NCI-H82 treated with DMSO at 0.1 percent for 48 hours (cell line): Measurements from ENCODE around the gene OR5D13.

ENCODE experiments used
- DNase-seq: peaks from one replicate; lab custom pipeline; 2025; ENCODE audit not compliant: unreplicated experiment; lab: John Stamatoyannopoulos, UW

Gene OR5D13, protein sequence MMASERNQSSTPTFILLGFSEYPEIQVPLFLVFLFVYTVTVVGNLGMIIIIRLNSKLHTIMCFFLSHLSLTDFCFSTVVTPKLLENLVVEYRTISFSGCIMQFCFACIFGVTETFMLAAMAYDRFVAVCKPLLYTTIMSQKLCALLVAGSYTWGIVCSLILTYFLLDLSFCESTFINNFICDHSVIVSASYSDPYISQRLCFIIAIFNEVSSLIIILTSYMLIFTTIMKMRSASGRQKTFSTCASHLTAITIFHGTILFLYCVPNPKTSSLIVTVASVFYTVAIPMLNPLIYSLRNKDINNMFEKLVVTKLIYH

DNA sequence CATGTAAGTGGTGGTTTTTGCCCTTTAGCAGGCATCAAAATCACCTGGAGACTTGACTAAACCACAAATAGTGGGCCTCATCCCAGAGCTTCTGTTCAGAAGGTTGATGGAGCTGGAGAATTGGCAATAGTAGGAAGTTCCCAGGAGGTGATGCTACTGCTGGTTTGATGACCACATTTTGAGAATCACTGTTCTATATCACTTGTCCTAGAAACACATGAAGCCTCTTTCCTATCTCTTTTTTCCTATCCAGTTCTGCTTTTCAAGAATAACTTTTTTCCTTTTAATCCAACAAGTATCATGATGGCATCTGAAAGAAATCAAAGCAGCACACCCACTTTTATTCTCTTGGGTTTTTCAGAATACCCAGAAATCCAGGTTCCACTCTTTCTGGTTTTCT lies at the start of gene OR5D13:
Gene OR5D13, plus strand, starts transcription at position 301 of the 400 bp plus-strand sequence. Its CDS starts 0 bp downstream, at position 301.
- DNase-seq, result no peak

DNA sequence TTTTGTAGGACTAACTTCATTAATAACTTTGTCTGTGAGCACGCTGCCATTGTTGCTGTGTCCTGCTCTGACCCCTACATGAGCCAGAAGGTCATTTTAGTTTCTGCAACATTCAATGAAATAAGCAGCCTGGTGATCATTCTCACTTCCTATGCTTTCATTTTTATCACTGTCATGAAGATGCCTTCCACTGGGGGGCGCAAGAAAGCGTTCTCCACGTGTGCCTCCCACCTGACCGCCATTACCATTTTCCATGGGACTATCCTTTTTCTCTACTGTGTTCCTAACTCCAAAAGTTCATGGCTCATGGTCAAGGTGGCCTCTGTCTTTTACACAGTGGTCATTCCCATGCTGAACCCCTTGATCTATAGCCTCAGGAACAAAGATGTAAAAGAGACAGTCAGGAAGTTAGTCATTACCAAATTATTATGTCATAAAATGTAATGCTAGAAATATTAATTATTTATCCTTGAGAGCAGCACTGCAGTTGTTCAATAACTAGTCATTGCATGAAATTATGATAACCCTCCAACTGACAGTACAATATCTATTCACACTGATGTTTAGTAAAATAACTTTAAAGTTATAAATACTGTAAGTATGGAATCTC lies 46.4 kb upstream of the OR5D13 start:
- no peak for DNase-seq

GRCh38 chr11:55732936-55733335 lies 40.3 kb upstream of the OR5D13 start:
- no peak for DNase-seq

GRCh38 chr11:55791606-55792005 lies 18.4 kb downstream of the OR5D13 start:
- DNase-seq, result no peak

- DNase-seq, result no peak
Measured at GRCh38 chr11:55793321-55793720, 20.1 kb downstream of the OR5D13 start.

DNA sequence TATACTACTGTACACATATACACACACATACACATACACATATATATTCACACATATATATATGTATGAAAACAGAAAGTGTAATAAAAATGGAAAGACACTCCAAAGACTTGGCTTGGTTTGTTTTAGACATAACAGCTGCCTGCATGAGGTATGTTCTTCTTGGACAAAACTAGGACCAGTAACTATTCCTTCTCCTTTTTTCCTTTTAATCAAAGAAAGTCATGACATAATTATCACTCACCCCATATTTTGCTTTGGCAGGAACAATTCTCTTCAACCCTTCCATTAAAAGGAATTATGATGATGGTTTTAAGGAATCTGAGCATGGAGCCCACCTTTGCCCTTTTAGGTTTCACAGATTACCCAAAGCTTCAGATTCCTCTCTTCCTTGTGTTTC lies 22.0 kb downstream of the OR5D13 start, which contains the start of gene OR5D14:
Gene OR5D14, plus strand, starts transcription at position 301 of the 400 bp plus-strand sequence. Its CDS starts 0 bp downstream, at position 301.
- no peak for DNase-seq

- DNase-seq, result no peak
Measured at GRCh38 chr11:55806248-55806647, 33.0 kb downstream of the OR5D13 start.

DNA sequence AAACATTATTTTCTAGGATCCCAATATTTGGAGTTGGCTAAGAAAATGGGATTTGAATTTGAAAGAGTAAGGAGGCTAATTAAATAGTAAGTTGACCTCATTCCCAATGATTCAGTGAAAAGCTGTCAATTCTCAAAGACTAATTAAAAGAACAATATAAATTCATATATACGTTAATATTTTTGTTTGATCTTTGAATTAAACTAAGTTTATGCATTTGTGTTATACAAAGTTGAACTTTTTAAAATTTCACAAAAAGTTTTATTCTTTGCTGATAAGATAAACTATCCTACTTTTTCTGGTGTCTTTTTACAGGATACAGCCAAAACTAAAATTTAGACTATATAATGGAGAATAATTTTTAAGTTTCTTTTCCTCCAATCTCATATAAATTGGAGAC lies 37.8 kb downstream of the OR5D13 start, which contains the start of gene OR5L1:
Gene OR5L1, plus strand, starts transcription at position 301 of the 400 bp plus-strand sequence. CDS start 100 bp downstream, outside the sequence.
- DNase-seq, result no peak

DNA sequence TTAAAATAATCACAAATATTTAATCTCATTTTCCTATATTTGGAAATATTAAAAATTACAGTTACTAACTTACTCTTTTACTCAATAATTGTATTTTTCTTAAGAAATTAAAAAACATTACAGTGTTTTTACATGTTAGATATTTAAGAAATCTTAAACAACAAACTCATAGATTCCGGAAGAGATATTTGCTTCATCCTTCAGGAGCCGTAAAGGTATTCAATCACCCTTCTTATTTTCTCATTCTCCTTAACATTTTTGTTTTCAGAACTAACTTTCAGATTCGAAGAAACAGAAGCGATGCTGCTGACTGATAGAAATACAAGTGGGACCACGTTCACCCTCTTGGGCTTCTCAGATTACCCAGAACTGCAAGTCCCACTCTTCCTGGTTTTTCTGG lies 46.1 kb downstream of the OR5D13 start, which contains the start of gene OR5D18:
Gene OR5D18, plus strand, starts transcription at position 301 of the 400 bp plus-strand sequence. Its CDS starts 0 bp downstream, at position 301.
- no peak for DNase-seq
